ENCODE results near the gene USP54.

DNA sequence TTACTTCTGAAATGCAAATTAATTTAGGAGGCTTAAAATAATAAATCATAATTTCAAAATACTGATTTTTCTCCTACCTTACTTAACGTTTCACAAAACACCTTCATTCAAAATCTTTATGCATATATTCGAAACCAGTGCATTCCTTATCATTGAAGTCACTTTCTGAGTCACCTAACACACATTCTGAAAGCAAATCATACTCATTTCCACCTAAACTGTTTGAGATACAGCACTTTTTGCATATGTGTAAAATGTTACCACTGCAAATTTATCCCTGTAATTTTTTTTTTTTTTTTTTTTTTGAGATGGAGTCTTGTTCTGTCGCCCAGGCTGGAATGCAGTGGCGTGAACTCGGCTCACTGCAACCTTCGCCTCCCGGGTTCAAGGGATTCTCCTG is 111.0 kb downstream of the USP54 start:
- TF ChIP-seq, protein P1, sequence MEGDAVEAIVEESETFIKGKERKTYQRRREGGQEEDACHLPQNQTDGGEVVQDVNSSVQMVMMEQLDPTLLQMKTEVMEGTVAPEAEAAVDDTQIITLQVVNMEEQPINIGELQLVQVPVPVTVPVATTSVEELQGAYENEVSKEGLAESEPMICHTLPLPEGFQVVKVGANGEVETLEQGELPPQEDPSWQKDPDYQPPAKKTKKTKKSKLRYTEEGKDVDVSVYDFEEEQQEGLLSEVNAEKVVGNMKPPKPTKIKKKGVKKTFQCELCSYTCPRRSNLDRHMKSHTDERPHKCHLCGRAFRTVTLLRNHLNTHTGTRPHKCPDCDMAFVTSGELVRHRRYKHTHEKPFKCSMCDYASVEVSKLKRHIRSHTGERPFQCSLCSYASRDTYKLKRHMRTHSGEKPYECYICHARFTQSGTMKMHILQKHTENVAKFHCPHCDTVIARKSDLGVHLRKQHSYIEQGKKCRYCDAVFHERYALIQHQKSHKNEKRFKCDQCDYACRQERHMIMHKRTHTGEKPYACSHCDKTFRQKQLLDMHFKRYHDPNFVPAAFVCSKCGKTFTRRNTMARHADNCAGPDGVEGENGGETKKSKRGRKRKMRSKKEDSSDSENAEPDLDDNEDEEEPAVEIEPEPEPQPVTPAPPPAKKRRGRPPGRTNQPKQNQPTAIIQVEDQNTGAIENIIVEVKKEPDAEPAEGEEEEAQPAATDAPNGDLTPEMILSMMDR (IDR thresholded peaks at IDR 0.05; ENCODE audit: insufficient read depth, low read length) = no peak
- no peak for TF ChIP-seq POLR2AphosphoS5 (IDR thresholded peaks at IDR 0.05; ENCODE audit: low read depth)
- TF ChIP-seq SPI1 (IDR thresholded peaks at IDR 0.05; ENCODE audit: borderline replicate concordance, low read depth) = no peak
- TF ChIP-seq, protein P2, sequence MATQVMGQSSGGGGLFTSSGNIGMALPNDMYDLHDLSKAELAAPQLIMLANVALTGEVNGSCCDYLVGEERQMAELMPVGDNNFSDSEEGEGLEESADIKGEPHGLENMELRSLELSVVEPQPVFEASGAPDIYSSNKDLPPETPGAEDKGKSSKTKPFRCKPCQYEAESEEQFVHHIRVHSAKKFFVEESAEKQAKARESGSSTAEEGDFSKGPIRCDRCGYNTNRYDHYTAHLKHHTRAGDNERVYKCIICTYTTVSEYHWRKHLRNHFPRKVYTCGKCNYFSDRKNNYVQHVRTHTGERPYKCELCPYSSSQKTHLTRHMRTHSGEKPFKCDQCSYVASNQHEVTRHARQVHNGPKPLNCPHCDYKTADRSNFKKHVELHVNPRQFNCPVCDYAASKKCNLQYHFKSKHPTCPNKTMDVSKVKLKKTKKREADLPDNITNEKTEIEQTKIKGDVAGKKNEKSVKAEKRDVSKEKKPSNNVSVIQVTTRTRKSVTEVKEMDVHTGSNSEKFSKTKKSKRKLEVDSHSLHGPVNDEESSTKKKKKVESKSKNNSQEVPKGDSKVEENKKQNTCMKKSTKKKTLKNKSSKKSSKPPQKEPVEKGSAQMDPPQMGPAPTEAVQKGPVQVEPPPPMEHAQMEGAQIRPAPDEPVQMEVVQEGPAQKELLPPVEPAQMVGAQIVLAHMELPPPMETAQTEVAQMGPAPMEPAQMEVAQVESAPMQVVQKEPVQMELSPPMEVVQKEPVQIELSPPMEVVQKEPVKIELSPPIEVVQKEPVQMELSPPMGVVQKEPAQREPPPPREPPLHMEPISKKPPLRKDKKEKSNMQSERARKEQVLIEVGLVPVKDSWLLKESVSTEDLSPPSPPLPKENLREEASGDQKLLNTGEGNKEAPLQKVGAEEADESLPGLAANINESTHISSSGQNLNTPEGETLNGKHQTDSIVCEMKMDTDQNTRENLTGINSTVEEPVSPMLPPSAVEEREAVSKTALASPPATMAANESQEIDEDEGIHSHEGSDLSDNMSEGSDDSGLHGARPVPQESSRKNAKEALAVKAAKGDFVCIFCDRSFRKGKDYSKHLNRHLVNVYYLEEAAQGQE (IDR thresholded peaks at IDR 0.05; ENCODE audit: insufficient replicate concordance, low read depth) = no peak
- TF ChIP-seq GABPA (IDR thresholded peaks at IDR 0.05; ENCODE audit: low read depth) = no peak
